Endodermal cell (in vitro differentiated cells): Measurements from ENCODE around the gene SPNS2. TPM values are rescaled to one million over a fixed set of nuclear protein-coding genes. Genes with fewer than 3 reads are reported as not detected.

Experiments used
- DNase-seq: peaks from one replicate; pipeline ENCODE4 v3.0.0-alpha.2; 2017
- H3K27ac ChIP-seq: 2 replicates; pipeline ENCODE4 v1.5.1; 2013; ENCODE audit warnings: mild to moderate bottlenecking, low read depth, low read length, moderate library complexity
- H3K27me3 ChIP-seq: 2 replicates; pipeline ENCODE4 v1.6.1; 2013; ENCODE audit warnings: mild to moderate bottlenecking, low read length, moderate library complexity; ENCODE audit not compliant: insufficient read depth, control insufficient read depth, poor library complexity, severe bottlenecking
- H3K36me3 ChIP-seq: 2 replicates; pipeline ENCODE4 v1.7.0; 2013; ENCODE audit warnings: mild to moderate bottlenecking, low read length, moderate library complexity; ENCODE audit not compliant: control insufficient read depth, insufficient read depth
- H3K4me1 ChIP-seq: one replicate; pipeline ENCODE4 v1.7.0; 2013; ENCODE audit warnings: low read length; ENCODE audit not compliant: control insufficient read depth, insufficient read depth
- H3K4me3 ChIP-seq: 2 replicates; pipeline ENCODE4 v1.5.1; 2013; ENCODE audit warnings: mild to moderate bottlenecking, low read length, moderate library complexity
- H3K9ac ChIP-seq: 2 replicates; pipeline ENCODE4 v1.6.1; 2013; ENCODE audit warnings: mild to moderate bottlenecking, low read length, moderate library complexity; ENCODE audit not compliant: poor library complexity, severe bottlenecking; ENCODE audit errors: extremely low read depth
- H3K9me3 ChIP-seq: 2 replicates; pipeline ENCODE4 v1.6.1; 2013; ENCODE audit warnings: mild to moderate bottlenecking, low read length, moderate library complexity; ENCODE audit not compliant: control insufficient read depth
- H3K27ac Mint-ChIP-seq: 2 replicates; pipeline ENCODE4 v1.8.0; 2020; ENCODE audit warnings: mixed read lengths
- H3K27me3 Mint-ChIP-seq: 2 replicates; pipeline ENCODE4 v1.8.0; 2021; ENCODE audit warnings: mild to moderate bottlenecking, mixed read lengths; ENCODE audit not compliant: insufficient read depth
- H3K36me3 Mint-ChIP-seq: 2 replicates; pipeline ENCODE4 v1.8.0; 2020; ENCODE audit warnings: low read depth, mixed read lengths
- H3K4me1 Mint-ChIP-seq: 2 replicates; pipeline ENCODE4 v1.8.0; 2020; ENCODE audit warnings: mixed read lengths
- H3K4me3 Mint-ChIP-seq: 2 replicates; pipeline ENCODE4 v1.8.0; 2020; ENCODE audit warnings: mild to moderate bottlenecking, moderate library complexity, mixed read lengths
- H3K9me3 Mint-ChIP-seq: 2 replicates; pipeline ENCODE4 v1.8.0; 2020; ENCODE audit warnings: mild to moderate bottlenecking, mixed read lengths
- WGBS, 2 experiments: methylation state at CpG; one replicate each; pipeline versions ENCODE4 v1.1.5 to v1.1.7; 2013; ENCODE audit warnings: missing lambda C conversion rate in 2 of 2, mixed read lengths in 1 of 2; ENCODE audit not compliant: insufficient coverage in 1 of 2, insufficient read length in 1 of 2; 5-methylcytosine and 5-hydroxymethylcytosine counted together
- total RNA-seq, 2 donors: library from RNA; stranded (reverse); fragmentation: NEBNext Ultra II Directional in 1 of 2; extraction: Animal tissue kit (Norgen Biotek cat#: 25700) in 1 of 2; gene quantifications; 2 replicates in 1 of 2; 3 replicates in 1 of 2; pipeline ENCODE4 v1.2.1, GENCODE V29; 2021
- TF ChIP-seq, protein P1 (sequence below): fragments of 200-600 bp; sonication (generic); conservative IDR thresholded peaks from 2 replicates; pipeline ENCODE4 v1.5.0; 2021; ENCODE audit warnings: antibody characterized with exemption, mild to moderate bottlenecking

Gene SPNS2
- total RNA-seq, 2 donors from 2014 or later, result 0.09 TPM; not detected in 1

DNA sequence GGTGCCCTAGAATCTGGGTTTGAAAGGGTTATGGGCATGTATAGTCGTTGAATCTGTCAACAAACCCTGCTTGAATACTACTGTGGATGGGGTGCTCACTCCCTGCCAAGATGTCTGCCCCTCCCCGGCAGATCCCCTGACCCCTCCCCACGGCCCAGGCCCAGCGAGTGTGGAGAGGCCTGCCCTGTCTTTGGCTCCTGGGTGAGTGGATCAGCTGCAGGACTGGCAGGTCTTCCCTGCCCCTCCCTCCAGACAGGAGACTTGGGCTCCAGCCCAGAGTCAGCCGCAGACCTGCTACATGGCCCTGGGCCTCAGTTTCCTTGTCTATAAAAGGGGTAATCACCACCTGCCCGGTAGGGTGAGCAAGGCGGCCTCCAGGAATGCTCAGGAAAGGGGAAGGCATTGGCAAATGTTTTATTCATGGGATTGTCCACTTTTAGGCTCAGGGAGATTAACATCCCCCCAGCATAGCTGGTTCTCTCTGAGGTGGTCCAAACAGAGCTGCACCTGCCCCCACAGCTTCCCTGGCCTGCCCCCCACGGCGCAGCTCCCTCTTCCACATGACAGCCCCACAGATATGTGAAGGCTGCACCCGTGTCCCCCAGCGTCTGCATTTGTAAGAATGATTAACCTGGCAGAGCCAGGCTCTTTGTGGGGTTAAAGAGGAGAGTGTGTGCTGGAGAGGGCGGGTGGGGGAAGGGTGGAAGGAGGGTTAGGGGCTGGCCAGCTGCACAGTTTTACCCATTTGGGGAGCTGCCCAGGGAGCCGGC, 18.5 kb upstream of the SPNS2 start:
- Mint-ChIP-seq H3K4me1 (no peaks in the 10 kb centered on the region), H3K4me3 (no peak overlapping the region), H3K27me3 (no peaks in the 10 kb centered on the region), H3K9me3 (no peaks in the 10 kb centered on the region), H3K27ac (no peak overlapping the region), H3K36me3 (no peaks in the 10 kb centered on the region)
- DNase-seq, result no peak
- H3K4me3 ChIP-seq, result no peak overlapping the region
- H3K36me3 ChIP-seq, result no peaks in the 10 kb centered on the region
- 76 to 82% methylated on average over 4 to 13 of the region's 13 CpGs for WGBS, 2 experiments
- no peaks in the 10 kb centered on the region for H3K27me3 ChIP-seq
- no peak overlapping the region for H3K9ac ChIP-seq
- H3K4me1 ChIP-seq, result no peaks in the 10 kb centered on the region
- TF ChIP-seq, protein P1, sequence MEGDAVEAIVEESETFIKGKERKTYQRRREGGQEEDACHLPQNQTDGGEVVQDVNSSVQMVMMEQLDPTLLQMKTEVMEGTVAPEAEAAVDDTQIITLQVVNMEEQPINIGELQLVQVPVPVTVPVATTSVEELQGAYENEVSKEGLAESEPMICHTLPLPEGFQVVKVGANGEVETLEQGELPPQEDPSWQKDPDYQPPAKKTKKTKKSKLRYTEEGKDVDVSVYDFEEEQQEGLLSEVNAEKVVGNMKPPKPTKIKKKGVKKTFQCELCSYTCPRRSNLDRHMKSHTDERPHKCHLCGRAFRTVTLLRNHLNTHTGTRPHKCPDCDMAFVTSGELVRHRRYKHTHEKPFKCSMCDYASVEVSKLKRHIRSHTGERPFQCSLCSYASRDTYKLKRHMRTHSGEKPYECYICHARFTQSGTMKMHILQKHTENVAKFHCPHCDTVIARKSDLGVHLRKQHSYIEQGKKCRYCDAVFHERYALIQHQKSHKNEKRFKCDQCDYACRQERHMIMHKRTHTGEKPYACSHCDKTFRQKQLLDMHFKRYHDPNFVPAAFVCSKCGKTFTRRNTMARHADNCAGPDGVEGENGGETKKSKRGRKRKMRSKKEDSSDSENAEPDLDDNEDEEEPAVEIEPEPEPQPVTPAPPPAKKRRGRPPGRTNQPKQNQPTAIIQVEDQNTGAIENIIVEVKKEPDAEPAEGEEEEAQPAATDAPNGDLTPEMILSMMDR, result no peak
- H3K9me3 ChIP-seq, result no peaks in the 10 kb centered on the region
- H3K27ac ChIP-seq, result no peak overlapping the region

DNA sequence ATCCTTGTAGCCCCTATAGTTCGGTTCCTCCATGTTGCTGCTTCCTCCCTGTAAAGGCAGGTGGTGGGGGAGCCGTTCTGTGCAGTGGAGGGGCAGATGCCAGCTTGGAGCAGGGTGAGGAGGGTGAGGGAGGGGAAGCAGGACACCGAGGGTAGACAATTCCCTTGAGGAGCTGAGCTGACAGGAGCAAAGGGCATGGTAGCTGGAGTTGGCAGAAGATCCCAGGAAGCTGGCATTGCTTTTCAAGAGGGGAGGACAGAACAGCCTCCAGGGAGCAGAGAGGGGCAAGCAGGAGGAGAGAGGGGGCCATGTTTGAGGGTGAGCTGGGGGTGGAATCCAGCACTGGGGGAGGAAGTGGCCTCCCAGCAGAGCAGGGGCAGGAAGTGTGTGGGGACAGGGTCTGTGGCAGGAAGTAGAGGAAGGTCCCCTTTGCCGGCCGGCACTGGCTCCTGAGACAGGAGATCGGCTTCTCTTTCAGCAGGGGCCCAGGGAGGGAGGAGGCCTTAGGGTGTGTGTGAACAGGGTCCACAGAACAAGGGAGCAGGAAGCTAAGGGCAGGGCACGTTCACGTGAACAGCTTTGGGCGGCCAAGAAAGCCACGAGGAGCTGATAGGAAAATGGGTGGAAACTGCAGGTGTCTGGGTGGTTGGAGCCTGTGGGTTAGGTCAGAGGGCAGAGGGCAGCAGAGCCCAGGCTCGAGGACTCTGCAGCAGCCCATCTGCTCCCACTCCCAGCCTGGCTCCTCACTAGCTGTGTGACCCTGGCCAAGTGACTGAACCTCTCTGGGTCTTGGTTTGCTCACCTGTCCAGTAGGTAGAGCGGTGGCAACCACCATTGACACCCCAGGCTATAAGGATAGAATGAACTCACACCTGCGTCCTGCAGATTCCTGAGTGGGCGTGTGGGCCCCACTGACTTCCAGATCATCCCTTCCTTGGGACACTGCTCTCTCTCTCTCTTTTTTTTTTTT, 17.5 kb upstream of the SPNS2 start:
- Histone ChIP-seq H3K4me3 (no peak overlapping the region), H3K27ac (no peak overlapping the region), H3K36me3 (no peaks in the 10 kb centered on the region), H3K4me1 (no peaks in the 10 kb centered on the region), H3K27me3 (no peaks in the 10 kb centered on the region), H3K9me3 (no peaks in the 10 kb centered on the region), H3K9ac (no peak overlapping the region)
- H3K36me3 Mint-ChIP-seq, result no peaks in the 10 kb centered on the region
- 68 to 78% methylated on average over 4 to 14 of the region's 14 CpGs for WGBS, 2 experiments
- H3K27ac Mint-ChIP-seq, result no peak overlapping the region
- H3K9me3 Mint-ChIP-seq, result no peaks in the 10 kb centered on the region
- DNase-seq, result no peak
- TF ChIP-seq, protein P1, result no peak
- H3K4me3 Mint-ChIP-seq, result no peak overlapping the region
- no peaks in the 10 kb centered on the region for H3K27me3 Mint-ChIP-seq
- no peaks in the 10 kb centered on the region for H3K4me1 Mint-ChIP-seq

DNA sequence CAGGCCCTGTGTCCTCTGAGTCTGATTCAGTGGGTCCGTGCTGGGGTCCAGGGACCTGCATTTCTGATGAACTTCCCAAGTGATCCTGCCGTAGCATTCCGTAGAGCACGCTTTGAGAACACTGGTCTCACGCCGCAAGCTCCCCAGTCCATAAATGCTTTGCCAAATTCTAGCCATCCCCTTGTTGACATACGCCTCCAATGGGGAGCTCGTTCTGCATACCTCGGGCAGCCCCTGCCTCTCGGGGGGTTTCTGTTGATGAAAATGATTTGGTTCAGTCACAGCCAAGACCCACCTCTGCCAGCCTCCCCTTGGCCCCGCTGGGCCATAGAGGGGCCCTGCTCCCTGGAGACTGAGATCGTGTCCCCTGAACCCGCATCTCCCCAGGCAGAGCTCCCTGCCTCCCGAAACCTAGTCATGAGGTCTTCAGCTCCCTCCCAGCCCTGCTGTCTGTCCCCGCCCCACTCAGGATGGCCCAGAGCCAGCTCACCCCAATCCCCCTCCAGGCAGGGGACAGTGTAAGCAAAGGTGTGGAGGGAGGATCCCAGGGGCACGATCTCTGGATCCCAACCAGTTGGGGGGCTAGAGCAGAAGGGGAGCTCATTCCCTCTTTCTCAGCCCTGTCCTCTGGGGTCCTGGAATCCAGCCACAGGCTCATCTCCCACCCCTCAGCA, 16.2 kb upstream of the SPNS2 start:
- no peak overlapping the region for H3K9ac ChIP-seq
- H3K27ac Mint-ChIP-seq, result no peak overlapping the region

More for the DNA sequence above, 16.2 kb upstream of the SPNS2 start:
- DNase-seq, result peak; percentile 58
- H3K4me1 ChIP-seq, result no peaks in the 10 kb centered on the region
- no peaks in the 10 kb centered on the region for H3K27me3 ChIP-seq
- H3K9me3 ChIP-seq, result no peaks in the 10 kb centered on the region
- no peaks in the 10 kb centered on the region for H3K36me3 ChIP-seq
- H3K9me3 Mint-ChIP-seq, result no peaks in the 10 kb centered on the region
- TF ChIP-seq, protein P1, result no peak
- WGBS, 2 experiments, result 94 to 95% methylated on average over 7 to 16 of the region's 16 CpGs
- H3K27ac ChIP-seq, result no peak overlapping the region
- H3K36me3 Mint-ChIP-seq, result no peaks in the 10 kb centered on the region
- H3K4me1 Mint-ChIP-seq, result no peaks in the 10 kb centered on the region
- no peaks in the 10 kb centered on the region for H3K27me3 Mint-ChIP-seq
- no peak overlapping the region for H3K4me3 Mint-ChIP-seq
- no peak overlapping the region for H3K4me3 ChIP-seq
